GM12874 (cell line): Measurements from ENCODE around the gene CAPN2.

Experiments
- TF ChIP-seq, protein P1 (sequence below): IDR thresholded peaks from 2 replicates; pipeline ENCODE4 v1.5.1; 2011; ENCODE audit warnings: low read depth, mild to moderate bottlenecking, control low read depth, low read length, moderate library complexity; ENCODE audit not compliant: insufficient read depth

The CAPN2 gene

DNA sequence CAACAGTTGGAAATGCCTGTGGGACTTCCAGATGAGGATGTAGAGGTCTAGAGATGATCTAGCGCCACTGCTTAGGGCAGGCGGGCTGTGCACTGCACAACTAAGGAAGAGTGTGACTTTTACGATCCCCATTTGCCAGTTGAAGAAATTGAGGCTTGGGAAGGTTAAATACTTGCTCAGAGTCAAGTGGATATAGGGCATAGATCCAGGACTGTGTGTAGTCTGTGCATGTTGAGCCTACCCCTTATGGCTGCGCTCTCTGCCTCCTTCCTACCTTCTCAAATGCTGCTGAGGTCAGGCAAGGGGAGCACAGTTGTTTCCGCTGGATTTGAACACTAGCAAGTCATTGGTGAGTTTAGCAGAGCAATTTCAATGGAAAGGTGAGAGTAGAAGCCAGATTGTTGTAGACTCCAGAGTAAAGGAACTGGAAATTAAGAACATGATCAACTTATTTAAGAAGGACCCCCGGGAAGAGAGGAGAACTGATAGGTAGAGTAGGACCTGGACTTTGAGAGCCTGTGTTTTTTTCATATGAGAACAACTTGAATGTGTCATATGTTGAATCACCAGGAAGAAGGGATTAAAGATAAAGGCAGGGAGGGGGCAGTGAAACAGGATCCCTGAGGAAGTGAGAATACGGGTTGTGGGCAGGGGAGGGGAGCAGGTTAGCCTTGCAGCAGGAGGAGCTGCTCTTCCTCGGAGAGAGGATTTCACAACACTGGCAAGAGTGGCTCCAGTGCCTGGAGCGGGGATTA is 2.7 kb downstream of the CAPN2 start:
- TF ChIP-seq, protein P1, sequence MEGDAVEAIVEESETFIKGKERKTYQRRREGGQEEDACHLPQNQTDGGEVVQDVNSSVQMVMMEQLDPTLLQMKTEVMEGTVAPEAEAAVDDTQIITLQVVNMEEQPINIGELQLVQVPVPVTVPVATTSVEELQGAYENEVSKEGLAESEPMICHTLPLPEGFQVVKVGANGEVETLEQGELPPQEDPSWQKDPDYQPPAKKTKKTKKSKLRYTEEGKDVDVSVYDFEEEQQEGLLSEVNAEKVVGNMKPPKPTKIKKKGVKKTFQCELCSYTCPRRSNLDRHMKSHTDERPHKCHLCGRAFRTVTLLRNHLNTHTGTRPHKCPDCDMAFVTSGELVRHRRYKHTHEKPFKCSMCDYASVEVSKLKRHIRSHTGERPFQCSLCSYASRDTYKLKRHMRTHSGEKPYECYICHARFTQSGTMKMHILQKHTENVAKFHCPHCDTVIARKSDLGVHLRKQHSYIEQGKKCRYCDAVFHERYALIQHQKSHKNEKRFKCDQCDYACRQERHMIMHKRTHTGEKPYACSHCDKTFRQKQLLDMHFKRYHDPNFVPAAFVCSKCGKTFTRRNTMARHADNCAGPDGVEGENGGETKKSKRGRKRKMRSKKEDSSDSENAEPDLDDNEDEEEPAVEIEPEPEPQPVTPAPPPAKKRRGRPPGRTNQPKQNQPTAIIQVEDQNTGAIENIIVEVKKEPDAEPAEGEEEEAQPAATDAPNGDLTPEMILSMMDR: no peak

DNA sequence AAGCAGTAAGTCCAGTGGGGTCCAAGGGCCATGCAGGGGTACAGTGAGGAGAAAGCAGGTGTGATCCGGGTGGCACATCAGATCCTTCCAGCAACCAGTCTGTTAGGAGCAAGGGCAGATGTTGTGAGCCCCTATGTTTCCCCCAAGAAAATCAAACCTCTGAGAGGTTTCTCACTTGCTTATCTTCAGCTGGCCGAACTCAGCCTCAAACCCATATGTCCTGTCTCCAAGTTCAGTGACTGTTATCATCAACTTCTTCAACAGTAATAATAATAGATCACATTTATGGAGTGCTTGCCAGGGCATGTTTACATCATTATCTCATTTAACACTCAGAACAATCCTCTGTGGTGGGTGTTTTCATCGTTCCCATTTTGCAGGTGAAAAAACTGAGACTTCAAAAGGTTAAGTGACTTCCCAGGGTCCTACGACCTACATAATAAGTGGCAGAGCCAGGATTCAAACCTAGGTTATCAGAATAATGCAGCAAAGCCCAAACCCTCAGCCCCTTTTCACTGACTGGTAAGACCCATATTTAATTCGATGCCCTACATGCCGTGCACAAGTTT is 3.3 kb downstream of the CAPN2 start:
- TF ChIP-seq, protein P1: no peak

DNA sequence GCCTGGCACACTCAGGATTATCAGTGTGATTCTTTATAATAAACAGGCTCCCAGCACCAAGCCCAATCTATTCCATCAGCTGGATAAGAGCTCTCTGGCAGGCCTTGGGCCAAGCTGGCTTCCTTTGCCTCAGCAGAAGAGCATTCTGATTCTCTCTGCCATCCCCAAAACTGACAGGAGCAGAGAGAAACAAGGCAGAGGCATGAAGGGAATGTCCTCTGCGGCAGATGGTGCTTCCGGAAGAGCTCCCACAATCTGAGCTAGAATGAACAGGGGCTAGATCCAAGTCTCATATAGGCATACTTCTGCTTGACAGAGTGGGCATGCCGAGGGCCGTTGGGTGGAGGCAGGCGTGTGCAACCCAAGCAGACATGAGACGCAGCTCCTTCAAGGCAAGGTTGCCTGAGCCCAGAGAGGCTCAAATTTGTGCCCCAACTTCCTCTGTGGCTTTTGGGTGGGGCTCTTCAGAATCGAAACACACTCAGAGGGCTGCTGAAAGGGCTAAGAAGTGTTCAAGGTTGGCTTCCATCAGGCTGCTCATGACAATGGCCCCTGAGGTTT is 4.0 kb downstream of the CAPN2 start:
- TF ChIP-seq, protein P1: no peak

DNA sequence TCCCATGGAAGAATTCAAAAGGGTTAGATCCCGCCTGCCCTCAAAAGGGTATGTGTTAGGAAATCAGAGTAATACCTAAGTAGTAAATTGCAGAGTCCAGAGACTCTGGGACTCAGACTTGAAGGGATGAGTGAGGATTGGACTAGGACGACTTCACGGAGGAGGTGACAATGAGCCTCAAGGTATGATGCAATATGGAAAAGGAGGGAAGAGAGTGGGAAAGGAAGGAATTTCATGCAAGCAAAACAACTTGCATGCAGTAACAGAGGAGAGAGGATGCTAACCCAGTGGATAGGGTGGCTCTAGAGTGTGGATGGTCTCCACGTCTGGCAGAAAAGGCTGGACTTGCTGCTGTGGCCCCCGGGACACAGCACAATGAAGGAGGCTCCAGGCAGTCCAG is 4.8 kb downstream of the CAPN2 start:
- TF ChIP-seq, protein P1: no peak

DNA sequence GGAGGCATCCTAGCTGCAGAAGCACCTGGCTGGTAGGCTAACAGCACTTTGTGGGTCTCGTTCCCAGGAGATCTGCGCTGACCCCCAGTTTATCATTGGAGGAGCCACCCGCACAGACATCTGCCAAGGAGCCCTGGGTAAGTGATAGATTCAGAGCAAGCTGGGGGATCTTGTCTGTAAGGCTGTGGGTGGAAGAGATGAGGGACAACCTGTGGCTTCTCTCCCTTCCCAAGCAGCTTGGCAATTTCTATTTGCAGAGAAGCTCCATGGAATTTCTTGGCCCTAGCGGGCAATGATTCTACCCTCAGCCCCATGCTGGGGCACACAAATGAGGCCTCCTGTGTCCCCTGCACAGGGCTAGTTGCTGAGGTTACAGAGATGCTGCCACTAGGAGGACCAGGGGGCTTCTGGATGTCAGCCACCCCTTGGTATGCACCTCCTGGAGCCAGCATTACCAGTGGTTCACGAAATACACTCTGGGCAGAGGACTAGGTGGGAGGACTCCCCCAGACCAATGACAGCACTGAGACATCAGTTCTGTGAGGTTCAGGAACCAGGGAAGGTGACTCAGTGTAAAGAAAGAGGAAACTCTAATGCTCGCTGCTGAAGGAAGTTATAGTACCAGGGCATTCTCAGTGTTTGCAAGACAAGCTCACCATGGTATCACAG is 5.5 kb downstream of the CAPN2 start:
- TF ChIP-seq, protein P1: no peak

DNA sequence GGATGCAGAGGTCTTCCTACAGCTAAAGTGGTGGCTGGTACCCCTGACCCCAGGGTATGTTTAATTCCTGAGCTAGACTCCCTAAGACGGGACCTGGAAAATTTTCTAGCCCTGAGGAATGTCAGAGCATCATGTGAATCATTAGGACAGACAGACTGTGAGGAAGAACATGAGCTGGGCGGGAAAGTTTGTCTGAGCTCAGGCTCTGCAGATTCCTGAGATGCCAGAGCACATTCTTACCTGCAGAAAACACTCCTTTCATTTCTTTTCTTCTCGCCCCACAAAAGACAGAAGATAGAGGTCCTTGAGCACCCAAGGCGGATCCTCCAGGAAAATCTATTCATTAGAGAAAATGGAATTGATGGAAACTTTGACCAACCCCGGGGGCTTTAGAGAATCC is 6.5 kb downstream of the CAPN2 start:
- TF ChIP-seq, protein P1: no peak

DNA sequence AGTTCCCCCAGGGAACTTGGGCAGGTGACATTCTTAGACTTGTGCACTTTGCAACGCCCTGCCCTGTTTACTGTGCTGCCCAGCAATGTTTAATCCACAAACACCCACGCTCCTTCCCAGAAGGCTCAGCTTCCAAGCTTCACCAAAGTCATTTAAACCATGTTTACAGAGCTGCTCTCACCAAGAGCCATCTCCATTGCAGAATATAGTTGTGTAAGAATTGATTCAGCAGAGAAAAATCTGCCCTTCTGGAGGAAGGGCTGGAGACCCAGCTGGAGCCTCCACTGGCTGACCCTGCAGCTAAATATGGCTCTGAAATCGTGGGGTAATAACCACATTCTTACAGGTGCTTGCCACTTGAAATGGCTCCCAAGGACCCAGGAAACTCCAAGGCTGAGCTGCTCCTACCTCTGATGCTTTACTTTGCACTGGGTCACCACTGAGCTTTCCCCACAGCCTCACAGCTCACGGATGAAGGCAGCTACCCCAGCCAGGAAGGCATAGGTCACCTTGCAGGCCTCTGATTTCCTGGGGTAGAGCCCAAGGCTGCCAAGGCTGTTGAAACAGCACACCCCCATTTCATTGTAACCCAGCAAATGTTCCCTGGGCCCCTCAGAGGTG is 8.7 kb downstream of the CAPN2 start:
- TF ChIP-seq, protein P1: no peak
